Stimulated activated CD8-positive, alpha-beta memory T cell treated with anti-CD3 and anti-CD28 coated beads, Interleukin-2, amount 100 ng/mL, for 48 hours (primary cell): Measurements from ENCODE around the gene SDK1.

Experiments
- DNase-seq, 2 donors: peaks; one replicate each; pipeline ENCODE4 v3.0.0-alpha.2; 2020; ENCODE audit warnings: low read depth in 2 of 2

SDK1 gene

GRCh38 chr7:3588341-3588740 lies 287.3 kb downstream of the SDK1 start:
- DNase-seq: no peak

DNA sequence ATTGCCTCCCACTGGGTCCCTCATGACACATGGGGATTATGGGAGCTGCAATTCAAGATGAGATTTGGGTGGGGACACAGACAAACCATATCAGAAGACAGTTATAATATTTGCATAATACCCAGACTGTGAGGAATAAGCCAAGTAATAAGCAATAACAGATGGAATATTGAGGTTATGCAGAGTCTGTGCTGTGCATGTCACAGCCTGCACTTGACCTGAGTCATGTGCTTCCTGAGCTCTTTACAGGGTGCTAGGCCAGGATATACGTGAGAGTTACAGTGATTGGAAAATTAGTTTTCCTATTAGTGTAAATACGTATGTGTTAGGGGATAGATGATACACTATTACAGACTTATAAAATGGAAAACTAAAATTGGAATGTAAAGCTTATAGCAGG lies 288.7 kb downstream of the SDK1 start:
- DNase-seq: no peak

DNA sequence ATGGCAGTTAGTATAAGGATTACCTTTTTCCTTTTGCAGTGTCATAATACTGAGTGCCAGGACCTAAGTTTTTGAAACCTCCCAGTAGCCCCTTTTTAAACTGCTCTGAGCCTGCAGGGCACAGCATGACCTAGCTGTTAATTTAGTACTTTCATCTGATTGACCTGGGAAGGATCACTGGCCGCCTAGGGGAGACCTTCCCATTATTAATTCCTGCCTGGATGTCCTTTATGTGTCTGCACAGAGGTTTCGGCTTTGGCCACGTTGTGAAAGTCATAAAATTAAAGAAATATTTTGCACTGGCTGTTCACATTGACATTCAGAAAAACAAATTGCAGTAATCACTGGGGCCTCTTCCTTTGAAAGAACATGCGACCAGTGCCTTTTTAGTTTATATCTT lies 290.2 kb downstream of the SDK1 start:
- no peak for DNase-seq

- no peak for DNase-seq
Measured at GRCh38 chr7:3591944-3592343, 290.9 kb downstream of the SDK1 start.

GRCh38 chr7:3592401-3593134 lies 291.5 kb downstream of the SDK1 start:
- no peak for DNase-seq

- no peak for DNase-seq
Measured at GRCh38 chr7:3594901-3595300, 293.8 kb downstream of the SDK1 start.

DNA sequence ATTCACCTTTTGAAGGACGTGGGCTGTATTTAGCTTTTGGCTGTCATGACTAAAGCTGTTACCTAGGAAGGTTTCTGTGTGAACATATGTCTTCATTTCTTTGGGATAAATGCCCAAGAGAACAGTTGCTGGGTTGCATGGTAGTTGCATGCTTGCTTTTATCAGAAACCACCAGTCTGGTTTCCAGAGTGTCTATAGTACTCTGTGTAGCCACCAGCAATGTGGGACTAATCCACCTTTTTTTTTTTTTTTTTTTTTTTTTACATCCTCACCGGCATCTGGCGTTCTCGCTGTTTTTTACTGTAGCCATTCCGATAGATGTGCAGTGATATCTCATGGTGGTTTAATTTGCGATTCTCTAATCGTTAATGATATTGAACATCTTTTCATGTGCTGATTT lies 297.8 kb downstream of the SDK1 start:
- DNase-seq: no peak

- no peak for DNase-seq
Measured at GRCh38 chr7:3605222-3605621, 304.2 kb downstream of the SDK1 start.

DNA sequence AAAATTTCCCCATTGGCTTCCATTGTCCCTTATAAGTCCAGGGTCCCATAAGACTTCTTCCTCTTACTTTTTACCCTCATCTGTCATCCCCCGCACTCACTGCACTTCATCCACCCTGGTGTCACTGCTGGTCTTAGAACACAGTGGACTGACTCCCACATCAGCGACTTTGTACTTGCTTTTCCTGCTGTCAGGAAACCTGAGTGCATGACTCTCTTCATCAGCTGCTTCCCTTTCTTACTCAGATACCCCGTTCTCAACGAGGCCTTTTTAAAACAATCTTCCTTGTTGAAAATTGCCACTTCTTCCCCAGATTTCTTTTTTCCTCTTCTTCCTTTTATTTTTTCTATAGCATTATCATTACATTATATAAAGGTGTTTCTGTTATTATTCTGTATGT lies 305.4 kb downstream of the SDK1 start:
- no peak for DNase-seq

GRCh38 chr7:3607847-3608246 lies 306.8 kb downstream of the SDK1 start:
- no peak for DNase-seq

- no peak for DNase-seq
Measured at GRCh38 chr7:3616306-3616705, 315.3 kb downstream of the SDK1 start.

DNA sequence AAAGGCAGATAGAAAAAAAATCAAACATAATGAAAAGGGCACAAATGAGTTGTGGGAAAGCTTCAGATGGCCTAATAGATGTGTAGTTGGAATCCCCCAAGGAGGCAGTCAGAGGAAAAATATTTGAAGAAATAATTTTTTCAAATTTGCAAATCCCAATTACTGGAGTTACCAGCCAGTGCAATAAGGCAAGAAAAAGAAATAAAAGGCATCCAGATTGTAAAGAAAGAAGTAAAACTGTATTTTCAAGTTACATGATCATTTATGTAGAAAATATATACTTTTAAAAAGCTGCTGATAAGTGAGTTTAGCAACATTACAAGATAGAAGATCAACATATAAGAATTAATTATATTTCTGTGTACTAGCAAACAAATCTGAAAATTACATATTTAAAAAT lies 329.0 kb downstream of the SDK1 start:
- DNase-seq: no peak

GRCh38 chr7:3634396-3634795 lies 333.3 kb downstream of the SDK1 start:
- DNase-seq: no peak

GRCh38 chr7:3636131-3636860 lies 335.2 kb downstream of the SDK1 start:
- DNase-seq: no peak

- no peak for DNase-seq
Measured at GRCh38 chr7:3639253-3639652, 338.2 kb downstream of the SDK1 start.

- DNase-seq: no peak
Measured at GRCh38 chr7:3641582-3641981, 340.5 kb downstream of the SDK1 start.

DNA sequence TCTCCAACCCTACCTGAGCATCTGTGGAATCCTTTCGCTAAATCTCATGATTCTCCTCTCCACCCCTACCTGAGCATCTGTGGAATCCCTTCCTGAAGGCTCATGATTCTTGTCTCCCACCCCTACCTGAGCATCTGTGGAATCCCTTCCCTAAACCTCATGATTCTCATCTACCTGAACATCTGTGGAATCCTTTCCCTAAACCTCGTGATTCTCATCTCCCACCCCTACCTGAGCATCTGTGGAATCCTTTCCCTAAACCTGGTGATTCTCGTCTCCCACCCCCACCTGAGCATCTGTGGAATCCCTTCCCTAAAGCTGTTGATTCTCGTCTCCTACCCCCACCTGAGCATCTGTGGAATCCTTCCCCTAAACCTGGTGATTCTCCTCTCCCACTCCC lies 342.0 kb downstream of the SDK1 start:
- no peak for DNase-seq

- no peak for DNase-seq
Measured at GRCh38 chr7:3648276-3648675, 347.2 kb downstream of the SDK1 start.

- no peak for DNase-seq
Measured at GRCh38 chr7:3649250-3649649, 348.2 kb downstream of the SDK1 start.

GRCh38 chr7:3649678-3650440 lies 348.8 kb downstream of the SDK1 start:
- no peak for DNase-seq

DNA sequence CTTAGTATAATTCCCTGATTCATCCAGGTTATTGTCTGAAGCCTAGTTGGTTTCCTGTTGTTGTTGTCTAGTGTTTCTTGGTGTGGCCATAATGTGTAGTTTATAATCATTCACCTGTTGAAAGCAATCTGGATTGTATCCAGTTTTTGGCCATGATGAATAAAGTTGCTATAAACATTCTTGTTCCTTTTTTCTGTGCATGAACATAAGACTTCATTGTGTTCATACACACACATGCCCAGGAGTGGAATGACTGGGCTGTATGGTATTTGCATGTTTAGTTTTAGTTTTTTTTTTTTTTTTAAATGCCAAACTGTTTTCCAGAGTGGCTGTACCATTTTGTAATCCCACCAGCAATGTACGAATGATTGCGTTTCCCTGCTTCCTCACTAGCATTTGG lies 349.8 kb downstream of the SDK1 start:
- no peak for DNase-seq

DNA sequence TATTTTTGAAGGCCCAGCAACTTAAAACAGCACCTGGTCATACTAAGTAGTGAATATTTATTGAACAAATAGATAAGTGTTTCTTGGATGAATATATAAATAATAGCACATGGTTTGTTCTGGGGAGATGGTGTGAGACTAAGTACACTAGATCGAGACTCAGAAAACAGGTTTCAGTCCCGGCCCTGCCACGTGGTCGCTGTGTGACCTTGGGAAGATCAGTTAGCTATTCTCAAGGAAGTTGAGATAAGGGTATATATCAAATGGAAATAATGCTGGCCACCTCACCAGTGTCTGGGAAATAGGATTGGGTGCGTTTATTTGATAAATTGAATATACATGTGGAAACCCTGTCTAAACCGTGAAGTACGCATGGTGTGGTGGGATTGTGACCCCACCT lies 354.6 kb downstream of the SDK1 start:
- no peak for DNase-seq

DNA sequence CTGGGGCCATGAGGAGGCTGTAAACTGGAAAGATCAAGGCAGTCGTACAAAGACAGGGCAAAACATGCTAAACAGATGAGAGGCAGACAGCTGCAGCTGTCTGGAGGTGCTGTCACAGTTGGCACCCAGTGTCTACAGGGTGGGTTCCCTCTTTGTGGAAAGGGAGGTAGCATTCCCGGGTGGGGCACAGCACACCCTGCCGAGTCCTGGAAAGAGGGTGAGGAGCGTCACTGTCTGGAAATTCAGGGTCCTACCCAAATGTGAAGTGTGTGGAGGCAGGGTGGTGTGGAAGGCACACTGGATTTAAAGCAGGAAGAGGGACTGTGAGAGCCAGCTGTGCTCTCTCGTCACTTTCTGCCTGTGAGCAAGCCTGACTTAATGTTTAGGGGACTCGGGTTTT lies 356.2 kb downstream of the SDK1 start:
- no peak for DNase-seq
